ENCODE results near the gene RGCC.
"Not testable (repeated sequence)": the region's sequence is repeated elsewhere in the genome, so short reads cannot be mapped to it uniquely, and the experiment has no call there.

- TF ChIP-seq, protein P1, sequence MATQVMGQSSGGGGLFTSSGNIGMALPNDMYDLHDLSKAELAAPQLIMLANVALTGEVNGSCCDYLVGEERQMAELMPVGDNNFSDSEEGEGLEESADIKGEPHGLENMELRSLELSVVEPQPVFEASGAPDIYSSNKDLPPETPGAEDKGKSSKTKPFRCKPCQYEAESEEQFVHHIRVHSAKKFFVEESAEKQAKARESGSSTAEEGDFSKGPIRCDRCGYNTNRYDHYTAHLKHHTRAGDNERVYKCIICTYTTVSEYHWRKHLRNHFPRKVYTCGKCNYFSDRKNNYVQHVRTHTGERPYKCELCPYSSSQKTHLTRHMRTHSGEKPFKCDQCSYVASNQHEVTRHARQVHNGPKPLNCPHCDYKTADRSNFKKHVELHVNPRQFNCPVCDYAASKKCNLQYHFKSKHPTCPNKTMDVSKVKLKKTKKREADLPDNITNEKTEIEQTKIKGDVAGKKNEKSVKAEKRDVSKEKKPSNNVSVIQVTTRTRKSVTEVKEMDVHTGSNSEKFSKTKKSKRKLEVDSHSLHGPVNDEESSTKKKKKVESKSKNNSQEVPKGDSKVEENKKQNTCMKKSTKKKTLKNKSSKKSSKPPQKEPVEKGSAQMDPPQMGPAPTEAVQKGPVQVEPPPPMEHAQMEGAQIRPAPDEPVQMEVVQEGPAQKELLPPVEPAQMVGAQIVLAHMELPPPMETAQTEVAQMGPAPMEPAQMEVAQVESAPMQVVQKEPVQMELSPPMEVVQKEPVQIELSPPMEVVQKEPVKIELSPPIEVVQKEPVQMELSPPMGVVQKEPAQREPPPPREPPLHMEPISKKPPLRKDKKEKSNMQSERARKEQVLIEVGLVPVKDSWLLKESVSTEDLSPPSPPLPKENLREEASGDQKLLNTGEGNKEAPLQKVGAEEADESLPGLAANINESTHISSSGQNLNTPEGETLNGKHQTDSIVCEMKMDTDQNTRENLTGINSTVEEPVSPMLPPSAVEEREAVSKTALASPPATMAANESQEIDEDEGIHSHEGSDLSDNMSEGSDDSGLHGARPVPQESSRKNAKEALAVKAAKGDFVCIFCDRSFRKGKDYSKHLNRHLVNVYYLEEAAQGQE (IDR thresholded peaks at IDR 0.05; ENCODE audit: borderline replicate concordance) = not testable (repeated sequence)
- TF ChIP-seq, protein P2, sequence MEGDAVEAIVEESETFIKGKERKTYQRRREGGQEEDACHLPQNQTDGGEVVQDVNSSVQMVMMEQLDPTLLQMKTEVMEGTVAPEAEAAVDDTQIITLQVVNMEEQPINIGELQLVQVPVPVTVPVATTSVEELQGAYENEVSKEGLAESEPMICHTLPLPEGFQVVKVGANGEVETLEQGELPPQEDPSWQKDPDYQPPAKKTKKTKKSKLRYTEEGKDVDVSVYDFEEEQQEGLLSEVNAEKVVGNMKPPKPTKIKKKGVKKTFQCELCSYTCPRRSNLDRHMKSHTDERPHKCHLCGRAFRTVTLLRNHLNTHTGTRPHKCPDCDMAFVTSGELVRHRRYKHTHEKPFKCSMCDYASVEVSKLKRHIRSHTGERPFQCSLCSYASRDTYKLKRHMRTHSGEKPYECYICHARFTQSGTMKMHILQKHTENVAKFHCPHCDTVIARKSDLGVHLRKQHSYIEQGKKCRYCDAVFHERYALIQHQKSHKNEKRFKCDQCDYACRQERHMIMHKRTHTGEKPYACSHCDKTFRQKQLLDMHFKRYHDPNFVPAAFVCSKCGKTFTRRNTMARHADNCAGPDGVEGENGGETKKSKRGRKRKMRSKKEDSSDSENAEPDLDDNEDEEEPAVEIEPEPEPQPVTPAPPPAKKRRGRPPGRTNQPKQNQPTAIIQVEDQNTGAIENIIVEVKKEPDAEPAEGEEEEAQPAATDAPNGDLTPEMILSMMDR (IDR thresholded peaks at IDR 0.05; ENCODE audit: poor library complexity, severe bottlenecking) = not testable (repeated sequence)
Measured at GRCh38 chr13:41421330-41421729, 36.0 kb upstream of the RGCC start.
